ENCODE data around the gene TEAD3.
"Not testable (repeated sequence)": the region's sequence is repeated elsewhere in the genome, so short reads cannot be mapped to it uniquely, and the experiment has no call there.

TEAD3 gene

GRCh38 chr6:35438378-35439065 lies 58.4 kb downstream of the TEAD3 start:
- intact Hi-C loops (cut with DNase I); DNase-seq: not testable (repeated sequence)

- DNase-seq, result no peak
- intact Hi-C loops (cut with DNase I), result no loop called here
These were observed 60.6 kb downstream of the TEAD3 start for GRCh38 chr6:35436071-35436857.

- DNase-seq, result no peak
- intact Hi-C loops (cut with DNase I), result no loop called here
These were observed 61.6 kb downstream of the TEAD3 start for GRCh38 chr6:35435074-35435837.

GRCh38 chr6:35432702-35433101 lies 64.2 kb downstream of the TEAD3 start:
- DNase-seq; intact Hi-C loops (cut with DNase I): not testable (repeated sequence)

GRCh38 chr6:35432291-35432690 lies 64.6 kb downstream of the TEAD3 start:
- intact Hi-C loops (cut with DNase I), result no loop called here
- no peak for DNase-seq

DNA sequence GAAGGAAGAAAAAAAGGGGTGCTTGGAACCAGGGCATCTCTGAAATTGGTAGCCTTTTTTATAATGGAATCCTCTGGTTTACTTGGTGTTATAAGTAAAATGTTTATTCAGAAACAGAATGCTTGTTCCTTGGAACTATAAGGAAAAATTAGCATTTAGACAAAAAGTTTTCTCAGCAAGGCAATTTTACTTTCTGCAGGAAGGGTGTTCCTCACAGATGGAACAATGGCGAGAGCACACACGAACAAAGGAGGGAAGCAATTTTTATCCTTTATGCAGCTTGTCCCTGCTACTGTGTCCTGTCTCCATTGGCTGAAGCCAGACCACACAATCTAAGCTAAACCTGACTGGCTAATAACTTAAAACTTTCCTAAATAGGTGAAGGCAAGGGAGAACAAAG lies 67.4 kb downstream of the TEAD3 start:
- intact Hi-C loops (cut with DNase I), result no loop called here
- no peak for DNase-seq

DNA sequence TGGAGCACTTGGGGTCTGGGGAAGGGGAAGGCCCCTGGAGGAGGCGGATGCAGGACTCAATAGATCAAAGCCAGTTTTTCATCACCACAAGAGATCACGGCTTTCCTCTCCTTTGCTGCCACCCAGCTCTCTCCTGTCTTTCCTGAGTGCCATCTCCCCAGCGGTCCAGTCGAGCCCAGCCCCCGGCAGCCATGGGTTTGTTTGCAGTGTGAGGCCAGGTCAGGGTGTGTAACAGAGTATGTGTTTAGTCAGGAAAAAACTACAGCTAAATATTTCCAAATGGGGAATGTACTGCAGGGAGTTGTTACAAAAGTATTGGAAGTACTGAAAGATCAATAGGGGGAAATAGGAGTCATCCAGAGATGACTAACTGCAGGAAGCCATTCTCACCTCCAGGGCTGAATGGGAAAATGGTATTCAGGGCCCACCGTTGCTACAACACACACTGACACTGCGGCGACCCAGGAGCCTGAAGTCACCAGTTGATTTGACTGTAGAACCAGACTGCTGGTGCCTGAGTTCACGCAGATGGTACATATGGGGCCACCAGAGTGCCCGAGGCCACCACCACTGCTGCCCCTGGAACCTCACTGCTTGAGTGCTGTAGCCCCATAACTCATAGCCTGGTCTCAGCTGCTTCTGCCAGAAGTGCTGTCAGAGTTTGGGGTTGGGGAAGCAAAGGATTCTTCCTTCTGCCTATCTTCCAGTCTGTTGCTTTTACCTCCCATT lies 68.3 kb downstream of the TEAD3 start:
- intact Hi-C loops (cut with DNase I), result no loop called here
- DNase-seq, result no peak

- intact Hi-C loops (cut with DNase I), result no loop called here
- no peak for DNase-seq
These were observed 69.0 kb downstream of the TEAD3 start for GRCh38 chr6:35427851-35428321.

DNA sequence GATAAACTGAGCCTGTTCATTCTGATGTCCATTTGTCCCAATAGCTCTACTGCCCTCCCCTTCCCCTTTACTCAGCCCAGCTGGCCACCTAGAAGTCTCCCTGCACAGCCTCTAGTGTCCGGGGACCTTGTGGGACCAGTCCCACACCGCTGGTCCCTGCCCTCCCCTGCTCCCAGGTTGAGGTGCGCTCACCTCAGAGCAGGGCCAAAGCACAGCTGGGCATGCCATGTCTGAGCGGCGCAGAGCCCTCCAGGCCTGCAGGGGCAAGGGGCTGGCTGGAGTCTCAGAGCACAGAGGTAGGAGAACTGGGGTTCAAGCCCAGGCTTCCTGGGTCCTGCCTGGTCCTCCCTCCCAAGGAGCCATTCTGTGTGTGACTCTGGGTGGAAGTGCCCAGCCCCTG lies 69.4 kb downstream of the TEAD3 start:
- intact Hi-C loops (cut with DNase I), result no loop called here
- no peak for DNase-seq

DNA sequence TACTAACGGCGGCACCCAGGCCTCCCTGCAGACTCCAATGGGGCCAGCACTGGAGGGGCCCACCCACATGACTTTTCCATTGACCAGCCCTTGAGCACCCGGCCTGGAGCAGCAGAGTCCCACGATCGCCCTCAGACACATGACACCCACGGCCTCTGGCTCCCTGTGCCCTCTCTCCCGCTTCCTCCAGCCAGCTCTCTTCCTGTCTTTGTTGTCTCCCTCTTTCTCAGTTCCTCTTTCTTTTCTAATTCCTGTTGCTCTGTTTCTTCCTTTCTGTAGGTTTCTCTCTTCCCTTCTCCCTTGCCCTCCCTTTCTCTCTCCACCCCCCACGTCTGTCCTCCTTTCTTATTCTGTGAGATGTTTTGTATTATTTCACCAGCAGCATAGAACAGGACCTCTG lies 70.8 kb downstream of the TEAD3 start:
- intact Hi-C loops (cut with DNase I), result no loop called here

GRCh38 chr6:35425284-35425683 lies 71.6 kb downstream of the TEAD3 start:
- no peak for DNase-seq
- intact Hi-C loops (cut with DNase I), result no loop called here

More for the DNA sequence above, 70.8 kb downstream of the TEAD3 start:
- DNase-seq, result peak in 17 of 42 donors; percentile 15 to 51 (median 24)

Data from head of caudate nucleus (tissue), 42 donors.